HCT116 (cell line): ENCODE results near the gene CERS6.

Experiments used
- ATF3 ChIP-seq: IDR thresholded peaks from 2 replicates; pipeline ENCODE4 v1.6.1; 2012
- CEBPB ChIP-seq: IDR thresholded peaks from 2 replicates; pipeline ENCODE4 v1.6.1; 2012; ENCODE audit warnings: low read depth
- CTCF ChIP-seq, 3 experiments: fragments of 200-600 bp in 1 of 3; sonication (generic) in 1 of 3; IDR thresholded peaks in 2 of 3; conservative IDR thresholded peaks in 1 of 3; 2 replicates each; pipeline ENCODE4 v1.5.1; 2012 to 2017; ENCODE audit warnings: low read depth in 2 of 3, low read length in 2 of 3, antibody characterized with exemption in 1 of 3, borderline replicate concordance in 1 of 3, control low read depth in 1 of 3, mild to moderate bottlenecking in 1 of 3, mixed read lengths in 1 of 3, mixed run types in 1 of 3, moderate library complexity in 1 of 3; ENCODE audit not compliant: insufficient read depth in 1 of 3
- EZH2 ChIP-seq: fragments of 200-600 bp; sonication (generic); IDR thresholded peaks from 2 replicates; pipeline ENCODE4 v1.6.1; 2017; ENCODE audit warnings: antibody characterized with exemption, mixed run types
- FOSL1 ChIP-seq: IDR thresholded peaks from 2 replicates; pipeline ENCODE4 v1.6.1; 2012; ENCODE audit warnings: low read depth
- MAX ChIP-seq: IDR thresholded peaks from 2 replicates; pipeline ENCODE4 v1.6.1; 2012
- POLR2A ChIP-seq: IDR thresholded peaks from 2 replicates; pipeline ENCODE4 v1.7.0; 2011; ENCODE audit warnings: borderline replicate concordance; ENCODE audit not compliant: insufficient read depth, insufficient read length; ENCODE audit errors: extremely low read depth
- POLR2AphosphoS5 ChIP-seq: IDR thresholded peaks from 2 replicates; pipeline ENCODE4 v1.6.1; 2011; ENCODE audit warnings: mild to moderate bottlenecking, low read depth, low read length, moderate library complexity
- RAD21 ChIP-seq: IDR thresholded peaks from 2 replicates; pipeline ENCODE4 v1.6.1; 2012; ENCODE audit warnings: low read depth, mild to moderate bottlenecking
- REST ChIP-seq: IDR thresholded peaks from 2 replicates; pipeline ENCODE4 v1.6.1; 2012; ENCODE audit warnings: low read depth
- YY1 ChIP-seq: IDR thresholded peaks from 2 replicates; pipeline ENCODE4 v1.6.1; 2011; ENCODE audit warnings: low read length, low read depth, moderate library complexity, mild to moderate bottlenecking; ENCODE audit not compliant: insufficient replicate concordance; ENCODE audit errors: extremely low read depth
- ZNF274 ChIP-seq: fragments of 200-500 bp; sonication (Bioruptor generic); IDR thresholded peaks from 2 replicates; pipeline ENCODE4 v1.6.1; 2014; ENCODE audit warnings: mild to moderate bottlenecking, low read depth, low read length, inconsistent platforms

GRCh38 chr2:168729455-168729854, 273.4 kb downstream of the CERS6 start:
- no peak for TF ChIP-seq EZH2
- TF ChIP-seq CTCF (IDR thresholded peaks at IDR 0.05 in 2 of 3, conservative IDR thresholded peaks at IDR 0.05 in 1 of 3; ENCODE audit: borderline replicate concordance in 1 of 3, insufficient read depth in 1 of 3, low read depth in 2 of 3, low read length in 2 of 3) = no peak
- no peak for TF ChIP-seq ZNF274
- no peak for TF ChIP-seq MAX
- no peak for TF ChIP-seq POLR2A
- TF ChIP-seq FOSL1 = no peak
- no peak for TF ChIP-seq POLR2AphosphoS5
- TF ChIP-seq RAD21 = no peak
- no peak for TF ChIP-seq YY1
- TF ChIP-seq REST = no peak
- no peak for TF ChIP-seq CEBPB
- no peak for TF ChIP-seq ATF3
